GM12872 (cell line): ENCODE data around the gene SCN4A.
A peak's percentile ranks its signal among the peaks of the same experiment; 100 is the strongest.

Experiments
- CTCF ChIP-seq: IDR thresholded peaks from 3 replicates; pipeline ENCODE4 v1.5.1; 2011; ENCODE audit warnings: low read depth, mild to moderate bottlenecking, low read length, moderate library complexity; ENCODE audit not compliant: insufficient read depth

SCN4A gene

GRCh38 chr17:63946440-63947363 is 26.0 kb downstream of the SCN4A start:
- TF ChIP-seq CTCF: peak; percentile 86

DNA sequence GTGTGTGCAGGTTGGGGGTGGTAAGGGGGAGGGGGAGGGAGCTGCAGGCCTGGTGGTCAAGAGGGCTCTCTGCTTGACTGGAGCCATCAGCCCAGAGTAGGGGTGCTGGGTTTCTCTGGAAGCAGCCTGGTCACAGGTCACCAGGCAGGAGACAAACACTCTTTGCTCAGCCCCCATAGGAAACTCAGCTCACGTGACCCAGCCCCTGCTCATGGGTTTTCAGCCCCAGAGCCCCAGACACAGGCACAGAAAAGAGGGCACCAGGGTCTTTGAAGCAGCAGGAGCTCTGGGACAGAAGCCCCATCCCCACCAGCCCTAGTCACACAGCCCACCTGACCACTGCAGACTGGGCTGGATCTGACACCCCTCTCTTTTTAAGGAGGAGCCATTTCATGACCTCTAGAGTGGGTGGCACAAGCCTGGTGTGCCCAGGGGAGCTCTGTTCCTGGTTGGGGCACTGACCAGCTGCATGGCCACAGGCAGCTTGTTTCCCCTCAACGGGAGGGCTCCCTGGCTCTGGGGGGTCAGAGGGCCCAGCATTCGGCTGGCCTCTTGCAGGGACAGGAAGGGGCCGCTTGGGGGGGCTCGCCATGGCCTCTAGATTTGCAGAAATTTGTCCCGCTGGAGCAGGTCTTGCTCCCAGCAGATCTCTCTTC is 26.8 kb downstream of the SCN4A start:
- peak; percentile 40; the same call in 2 of the 3 replicates for TF ChIP-seq CTCF

DNA sequence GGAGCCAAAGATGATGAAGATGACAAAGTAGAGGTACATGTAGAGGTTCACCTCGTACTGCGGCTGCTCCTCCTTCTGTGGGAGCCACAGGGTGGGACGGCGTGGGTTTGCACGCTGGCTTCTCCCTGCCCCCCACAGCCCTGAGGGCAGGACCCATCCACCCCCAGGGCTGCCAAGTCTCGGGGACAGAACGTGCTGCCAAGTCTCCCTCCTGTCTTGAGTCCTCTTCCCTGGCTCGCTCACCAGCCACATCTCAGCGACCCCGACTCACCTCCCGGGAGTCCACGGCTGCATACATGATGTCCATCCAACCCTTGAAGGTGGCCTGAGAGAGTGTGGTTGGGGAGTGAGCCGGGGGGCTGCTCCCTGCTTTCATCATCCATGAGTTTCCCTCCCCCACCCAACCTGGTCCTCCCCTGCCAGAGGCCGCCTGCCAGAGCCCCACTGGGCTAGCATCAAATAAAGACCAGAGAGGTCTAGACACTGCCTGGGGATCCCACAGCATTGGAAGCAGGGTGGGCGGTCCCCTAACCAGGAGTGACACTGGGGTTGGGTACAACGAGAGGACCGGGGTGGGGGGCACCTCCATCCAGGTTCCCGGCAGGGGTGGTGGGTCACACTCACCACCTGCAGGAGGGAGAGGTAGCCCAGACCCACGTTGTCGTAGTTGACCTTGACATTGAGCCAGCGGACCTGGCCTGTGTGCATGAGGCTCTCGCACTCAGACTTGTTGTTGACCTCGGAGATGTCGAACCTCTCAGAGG is 27.8 kb downstream of the SCN4A start:
- TF ChIP-seq CTCF: no peak

DNA sequence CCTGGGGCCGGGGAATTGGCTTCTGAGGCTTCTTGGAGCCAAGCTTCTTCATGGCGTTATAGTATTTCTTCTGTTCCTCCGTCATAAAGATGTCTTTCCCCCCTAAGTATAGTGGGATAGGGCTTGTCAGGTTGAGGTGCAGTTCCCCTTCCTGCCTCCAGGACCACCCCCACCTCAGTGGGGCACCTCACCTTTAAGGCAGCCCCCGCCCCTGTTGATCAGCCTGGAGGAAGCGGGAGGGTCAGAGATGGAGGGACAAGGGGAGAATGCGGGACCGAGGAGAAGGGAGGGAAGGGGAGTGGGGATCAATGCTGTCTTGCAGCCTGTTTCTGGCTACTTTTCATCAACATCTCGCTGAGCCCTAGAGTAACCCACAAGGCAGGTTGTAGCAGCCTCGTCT is 29.0 kb downstream of the SCN4A start:
- peak; percentile 49; the same call in 2 of the 3 replicates for TF ChIP-seq CTCF

- no peak for TF ChIP-seq CTCF
Measured at GRCh38 chr17:63942309-63942985, 30.3 kb downstream of the SCN4A start.

- no peak for TF ChIP-seq CTCF
Measured at GRCh38 chr17:63941751-63942150, 31.0 kb downstream of the SCN4A start.
